Panc1 (cell line): ENCODE data around the gene SOWAHD. TPM values are rescaled to one million over a fixed set of nuclear protein-coding genes. Genes with fewer than 3 reads are reported as not detected.

Experiments used
- ATAC-seq: fragments of 200-7000 bp; cut with Tn5 transposase; 2 replicates; pipeline ENCODE4 v1.9.1; 2020; ENCODE audit warnings: mild to moderate bottlenecking, moderate library complexity
- BruUV-seq: library from RNA; stranded (reverse); fragments of 400-500 nt; replicated peaks from 2 replicates; lab custom pipeline; 2021; lab: Mats Ljungman, UMichigan
- CTCF ChIA-PET: fragments of 300-600 bp; sonication (Branson Sonifier 250); formaldehyde crosslinking; loops from one replicate; lab custom pipeline; 2022; ENCODE audit warnings: antibody characterized with exemption; lab: Charles Lee
- POLR2A ChIA-PET: fragments of 300-600 bp; sonication (Branson Sonifier 250); formaldehyde crosslinking; loops from one replicate; lab custom pipeline; 2022; ENCODE audit warnings: antibody characterized with exemption; lab: Charles Lee
- DNase-seq: peaks from one replicate; pipeline ENCODE4 v3.0.0-alpha.2; 2010; ENCODE audit warnings: low read depth, low spot score
- H3K27ac ChIP-seq: 2 replicates; pipeline ENCODE4 v1.5.1; 2011; ENCODE audit warnings: mild to moderate bottlenecking, low read length, inconsistent platforms
- H3K27me3 ChIP-seq: fragments of 200-500 bp; sonication (Bioruptor generic); 2 replicates; pipeline ENCODE4 v1.6.0; 2014; ENCODE audit warnings: low read length, inconsistent platforms; ENCODE audit not compliant: control insufficient read depth, insufficient read depth
- H3K36me3 ChIP-seq: fragments of 200-500 bp; sonication (Bioruptor generic); 2 replicates; pipeline ENCODE4 v1.5.1; 2014; ENCODE audit warnings: inconsistent platforms, mild to moderate bottlenecking, low read length, moderate library complexity; ENCODE audit not compliant: control insufficient read depth, insufficient read depth
- H3K4me1 ChIP-seq: 2 replicates; pipeline ENCODE4 v1.5.1; 2011; ENCODE audit warnings: inconsistent platforms, mild to moderate bottlenecking, low read length, moderate library complexity; ENCODE audit not compliant: control insufficient read depth, insufficient read depth
- H3K4me3 ChIP-seq, 2 experiments: 2 replicates each; pipeline ENCODE4 v1.5.1; 2011 to 2012; ENCODE audit warnings: low read depth in 2 of 2, low read length in 2 of 2, mild to moderate bottlenecking in 2 of 2, inconsistent platforms in 1 of 2, moderate library complexity in 1 of 2
- H3K9me3 ChIP-seq: fragments of 200-500 bp; sonication (Bioruptor generic); 2 replicates; pipeline ENCODE4 v1.5.1; 2014; ENCODE audit warnings: low read depth, mild to moderate bottlenecking, inconsistent platforms, low read length, moderate library complexity; ENCODE audit not compliant: control insufficient read depth, insufficient read depth
- CTCF ChIP-seq: fragments of 450-650 bp; IDR thresholded peaks from 2 replicates; pipeline ENCODE4 v1.5.1; 2017; ENCODE audit warnings: mild to moderate bottlenecking
- POLR2AphosphoS5 ChIP-seq: IDR thresholded peaks from 2 replicates; pipeline ENCODE4 v1.6.1; 2012; ENCODE audit warnings: mild to moderate bottlenecking, low read depth, low read length, moderate library complexity
- REST ChIP-seq, 2 experiments: IDR thresholded peaks; 2 replicates each; pipeline ENCODE4 v1.6.1; 2011 to 2012; ENCODE audit warnings: low read depth in 2 of 2, control low read depth in 1 of 2, low read length in 1 of 2, mild to moderate bottlenecking in 1 of 2, moderate library complexity in 1 of 2; ENCODE audit not compliant: insufficient read depth in 1 of 2
- SIN3A ChIP-seq: IDR thresholded peaks from 2 replicates; pipeline ENCODE4 v1.6.1; 2012; ENCODE audit warnings: low read depth, mild to moderate bottlenecking, low read length, moderate library complexity, borderline replicate concordance; ENCODE audit not compliant: insufficient read depth
- TCF7L2 ChIP-seq: IDR thresholded peaks from 2 replicates; pipeline ENCODE4 v1.6.1; 2011; ENCODE audit warnings: mild to moderate bottlenecking, low read depth, low read length, inconsistent platforms
- in situ Hi-C: cut with HindIII; loops from 2 replicates; pipeline ENCODE4 v1.10.0; 2016; ENCODE audit warnings: low sequenced_read_pairs, low pct_unique_long_range_greater_than_20kb
- intact Hi-C: fragments of 100-400 bp; cut with micrococcal nuclease; formaldehyde crosslinking; loops from one replicate; pipeline ENCODE4 v1.10.0; 2022; ENCODE audit not compliant: unreplicated experiment
- total RNA-seq: library from RNA; stranded (reverse); gene quantifications from one replicate; pipeline ENCODE4 v1.2.1, GENCODE V29; 2021; ENCODE audit not compliant: unreplicated experiment

The SOWAHD gene
- total RNA-seq, 1 experiment from 2014 or later, result 1.1 TPM

GRCh38 chrX:119760026-119760877 lies 1.9 kb downstream of the SOWAHD start:
- Histone ChIP-seq H3K4me1 (peaks cover 15% of the 10 kb centered on the region), H3K9me3 (no peaks in the 10 kb centered on the region), H3K36me3 (no peaks in the 10 kb centered on the region), H3K4me3 (no peak overlapping the region), H3K27me3 (no peaks in the 10 kb centered on the region), H3K27ac (no peak overlapping the region)
- intact Hi-C loops, result no loop called here
- DNase-seq, result no peak
- ChIA-PET POLR2A (interaction anchor here (0.6 to 1.3 kb wide), 2 partner anchors 25 to 89 kb away, joined by 3 to 4 read pairs; no protein-coding TSS in a partner anchor), CTCF (interaction anchor here (0.6 kb wide), 1 partner anchor 150 kb away, joined by 3 read pairs; no protein-coding TSS in a partner anchor)
- no TSS peak for BruUV-seq
- no peak for TF ChIP-seq TCF7L2
- no peak for TF ChIP-seq SIN3A
- TF ChIP-seq REST (IDR thresholded peaks at IDR 0.05; ENCODE audit: insufficient read depth in 1 of 2, low read depth in 2 of 2, low read length in 1 of 2), result no peak
- no peak for TF ChIP-seq CTCF
- TF ChIP-seq POLR2AphosphoS5, result no peak
- in situ Hi-C loops, result no loop called here
- ATAC-seq, result no peak

- in situ Hi-C loops, result no loop called here
- no TSS peak for BruUV-seq
- Histone ChIP-seq H3K9me3 (no peaks in the 10 kb centered on the region), H3K27ac (no peak overlapping the region), H3K4me3 (no peak overlapping the region), H3K4me1 (peaks cover 11% of the 10 kb centered on the region), H3K27me3 (no peaks in the 10 kb centered on the region), H3K36me3 (no peaks in the 10 kb centered on the region)
- no peak for DNase-seq
- ChIA-PET CTCF (no interaction called here), POLR2A (no interaction called here)
- ATAC-seq, result peak; percentile 35; the same call in 1 of the 2 replicates
- intact Hi-C loops, result no loop called here
- TF ChIP-seq POLR2AphosphoS5, result no peak
- no peak for TF ChIP-seq TCF7L2
- no peak for TF ChIP-seq CTCF
- TF ChIP-seq SIN3A, result no peak
Measured at GRCh38 chrX:119762718-119763117, 4.3 kb downstream of the SOWAHD start.
